ENCODE data around the gene YIPF5.

YIPF5 gene

DNA sequence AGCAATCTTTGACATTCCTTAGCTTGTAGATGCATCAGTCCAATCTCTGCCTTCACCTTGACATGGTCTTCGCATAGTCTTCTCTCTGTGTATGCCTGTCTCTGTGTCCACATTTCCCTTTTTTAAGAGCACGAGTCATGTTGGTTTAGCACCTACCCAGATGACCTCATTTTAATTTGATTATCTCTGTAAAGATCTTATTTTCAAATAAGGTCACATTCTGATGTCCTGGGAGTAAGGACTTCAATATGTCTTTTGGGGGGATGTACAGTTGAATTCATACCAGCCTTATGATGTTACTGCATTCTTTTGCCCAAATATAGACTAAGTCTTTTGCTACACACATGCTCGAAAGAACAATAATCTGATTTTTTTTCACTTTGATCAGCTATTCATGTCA, 7.1 kb upstream of the YIPF5 start:
- no peak for FAIRE-seq

DNA sequence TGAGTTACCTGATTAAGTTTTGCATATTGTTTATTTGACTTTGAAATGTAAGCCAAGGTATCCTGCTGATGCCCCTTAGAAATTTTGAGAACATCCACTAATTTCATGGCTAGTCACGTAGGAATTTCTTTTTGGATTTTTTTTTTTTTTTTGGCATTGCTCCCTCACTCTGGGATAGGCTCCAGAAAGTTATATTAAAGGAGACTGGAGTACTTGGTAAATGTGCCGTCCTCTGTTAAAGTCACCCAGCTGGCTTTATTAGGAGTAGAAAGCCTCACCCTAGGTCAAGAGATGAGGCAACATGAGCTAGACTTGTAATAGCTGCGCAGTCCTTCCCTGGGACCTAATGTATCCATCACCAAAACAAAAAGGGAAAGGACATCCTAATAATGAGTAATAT, 3.3 kb upstream of the YIPF5 start:
- no peak for FAIRE-seq

DNA sequence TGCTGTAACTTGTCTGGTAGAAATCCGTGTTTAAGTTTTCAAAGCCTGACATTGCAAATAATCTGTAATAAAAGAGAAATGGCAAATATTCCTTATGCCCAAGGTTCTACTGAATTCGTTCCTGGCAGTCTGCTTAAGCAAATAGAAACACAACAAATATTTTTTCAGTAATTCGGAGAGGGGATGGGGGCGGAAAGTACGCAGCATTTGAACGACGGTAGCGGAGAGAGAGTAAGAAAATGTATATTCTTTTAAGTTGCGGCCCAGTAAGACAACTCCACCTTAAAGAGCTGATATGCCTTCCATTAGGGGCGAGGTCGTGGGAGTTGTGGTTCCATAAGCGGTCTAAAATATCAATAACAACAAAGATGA, 569 bp downstream of the YIPF5 start:
- no peak for FAIRE-seq

- no peak for FAIRE-seq
Observed at GRCh38 chr5:144167998-144168397, 2.5 kb downstream of the YIPF5 start.

DNA sequence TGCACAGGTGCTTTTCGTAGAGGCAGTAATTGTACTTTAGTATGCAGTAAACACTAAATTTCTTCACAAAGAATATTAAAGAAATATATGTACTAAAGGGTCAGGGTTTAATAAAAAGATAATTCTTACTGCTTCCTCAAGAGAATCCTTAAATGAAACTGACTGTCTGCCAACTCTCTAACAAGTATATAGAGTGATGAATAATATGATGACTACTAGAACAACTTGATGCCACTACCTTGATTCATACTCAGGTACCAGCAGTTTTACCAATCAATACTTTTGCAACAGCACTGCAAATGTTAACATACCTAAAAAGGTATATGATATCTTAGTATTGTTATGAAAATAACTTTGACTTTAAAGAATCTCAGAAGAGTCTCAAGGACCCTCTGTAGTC, 3.8 kb downstream of the YIPF5 start:
- no peak for FAIRE-seq

DNA sequence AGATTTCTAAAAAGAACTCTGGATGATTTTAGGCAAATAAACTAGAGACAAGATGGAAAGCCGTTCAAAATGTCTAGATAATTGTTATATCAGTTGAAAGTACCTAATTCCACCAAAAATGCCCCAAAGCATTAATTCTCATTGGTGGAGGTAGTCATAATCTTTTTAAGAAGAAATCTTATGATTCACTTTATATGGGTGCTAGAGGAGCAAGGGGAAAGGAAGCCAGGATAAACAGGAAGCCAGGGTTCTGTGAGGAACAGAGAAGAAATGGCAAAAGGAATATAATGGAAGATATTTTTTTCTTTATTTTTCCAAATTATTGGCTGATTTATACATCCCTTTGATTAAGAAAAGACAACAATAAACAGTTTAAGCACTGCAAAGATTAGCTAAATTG, 7.8 kb downstream of the YIPF5 start:
- no peak for FAIRE-seq

- no peak for FAIRE-seq
Observed at GRCh38 chr5:144156767-144157171, 13.7 kb downstream of the YIPF5 start.

DNA sequence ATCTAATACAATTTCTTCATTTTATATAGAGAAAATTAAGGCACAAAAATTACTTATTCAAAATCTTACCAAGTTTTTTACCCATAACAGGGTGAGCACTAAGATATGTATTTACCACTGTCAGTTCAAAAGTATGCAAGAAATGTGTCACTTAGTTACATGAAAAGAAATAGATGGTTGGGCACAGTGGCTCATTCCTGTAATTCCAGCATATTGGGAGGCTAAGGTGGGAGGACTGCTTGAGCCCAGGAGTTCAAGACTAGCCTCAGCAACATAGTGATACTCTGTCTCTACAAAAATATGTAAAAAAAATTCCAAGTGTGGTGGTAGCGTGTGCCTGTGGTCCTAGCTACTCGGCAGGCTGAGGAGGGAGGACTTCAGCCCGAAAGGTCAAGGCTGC, 19.4 kb downstream of the YIPF5 start:
- no peak for FAIRE-seq

- FAIRE-seq: no peak
Observed at GRCh38 chr5:144144956-144145751, 25.3 kb downstream of the YIPF5 start.

- FAIRE-seq: no peak
Observed at GRCh38 chr5:144143625-144144024, 26.8 kb downstream of the YIPF5 start.

DNA sequence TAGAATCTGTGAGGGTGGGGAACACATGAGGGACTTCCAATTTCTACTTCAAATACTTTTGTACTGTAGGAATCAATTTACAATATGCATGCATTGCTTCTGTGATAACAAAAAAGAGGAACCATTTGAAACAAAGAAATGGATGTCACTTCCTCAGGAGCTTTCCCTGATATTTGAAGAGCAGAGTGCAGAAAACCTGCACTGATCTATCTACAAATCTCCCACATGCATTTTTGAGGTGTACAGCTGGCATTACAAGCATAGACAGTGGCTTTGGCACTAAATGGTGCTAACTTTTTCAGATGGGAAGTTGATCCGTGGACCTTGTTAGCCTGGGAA, 27.7 kb downstream of the YIPF5 start:
- FAIRE-seq: no peak

DNA sequence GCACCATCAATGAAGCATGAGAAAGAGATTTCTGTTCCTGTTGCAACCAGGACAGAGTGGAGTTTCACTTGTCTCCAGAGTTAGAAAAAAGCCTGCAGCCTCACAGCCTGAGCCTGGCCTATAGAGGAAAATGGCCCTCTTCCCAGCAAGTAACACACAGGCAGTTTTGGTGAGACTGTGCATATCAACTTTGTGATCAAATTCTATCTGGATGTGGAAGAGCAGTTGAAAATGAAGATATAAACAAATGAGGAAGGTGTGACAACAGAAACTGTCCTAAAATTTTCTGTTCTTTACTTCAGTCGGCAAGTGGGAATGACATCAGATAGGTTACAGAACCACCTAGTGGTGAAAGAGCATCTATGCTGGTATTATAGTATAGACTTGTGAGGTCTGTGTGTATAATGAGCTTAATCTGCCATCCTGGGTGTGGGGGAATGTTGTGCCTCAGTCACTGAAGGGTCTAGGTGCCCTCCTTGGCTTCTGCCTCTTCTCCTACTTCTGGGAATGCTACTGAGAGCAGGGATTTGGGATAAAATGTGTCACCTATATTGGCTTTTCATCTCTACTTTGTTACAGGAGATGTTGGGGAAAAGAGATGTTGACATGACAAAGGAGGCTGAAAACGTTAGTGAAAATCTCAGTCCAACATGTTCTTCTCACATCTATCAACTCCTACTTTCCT, 28.2 kb downstream of the YIPF5 start:
- peak; percentile 69 for FAIRE-seq

- FAIRE-seq: no peak
Observed at GRCh38 chr5:144141585-144141984, 28.9 kb downstream of the YIPF5 start.

- FAIRE-seq: no peak
Observed at GRCh38 chr5:144139586-144139985, 30.9 kb downstream of the YIPF5 start.

DNA sequence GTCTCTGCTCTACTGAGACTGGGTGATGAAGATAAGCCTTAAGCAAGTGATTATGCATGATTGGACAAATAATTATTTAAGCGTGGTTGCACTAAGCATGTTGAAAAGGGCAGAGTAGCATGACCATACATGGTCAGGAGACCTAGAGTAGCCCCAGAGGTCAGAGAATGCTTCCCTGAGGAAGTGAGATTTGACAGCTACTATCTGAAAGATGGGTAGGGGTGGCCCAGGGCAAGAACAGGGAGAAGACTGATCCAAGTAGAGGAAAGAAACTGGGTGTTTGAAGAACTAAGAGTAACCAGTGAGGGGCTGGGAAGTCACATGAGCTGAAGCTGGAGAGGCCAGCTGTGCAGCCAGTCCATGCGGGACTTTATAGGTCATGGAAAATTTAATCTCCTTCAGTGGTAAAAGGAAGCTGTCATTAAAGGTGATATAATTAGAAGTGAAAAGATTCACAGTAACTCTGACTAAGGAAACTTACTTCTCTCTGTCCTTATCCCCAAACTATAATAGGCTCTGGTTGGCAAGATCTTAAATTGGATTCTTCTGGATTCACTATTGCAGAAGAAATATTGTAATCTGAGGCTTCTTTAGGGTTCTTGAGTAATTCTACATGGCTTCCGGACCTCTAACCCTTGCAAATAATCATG, 35.2 kb downstream of the YIPF5 start:
- FAIRE-seq: no peak

GRCh38 chr5:144134194-144134826, 36.1 kb downstream of the YIPF5 start:
- peak; percentile 41 for FAIRE-seq

GRCh38 chr5:144133050-144133633, 37.3 kb downstream of the YIPF5 start:
- FAIRE-seq: peak; percentile 36

DNA sequence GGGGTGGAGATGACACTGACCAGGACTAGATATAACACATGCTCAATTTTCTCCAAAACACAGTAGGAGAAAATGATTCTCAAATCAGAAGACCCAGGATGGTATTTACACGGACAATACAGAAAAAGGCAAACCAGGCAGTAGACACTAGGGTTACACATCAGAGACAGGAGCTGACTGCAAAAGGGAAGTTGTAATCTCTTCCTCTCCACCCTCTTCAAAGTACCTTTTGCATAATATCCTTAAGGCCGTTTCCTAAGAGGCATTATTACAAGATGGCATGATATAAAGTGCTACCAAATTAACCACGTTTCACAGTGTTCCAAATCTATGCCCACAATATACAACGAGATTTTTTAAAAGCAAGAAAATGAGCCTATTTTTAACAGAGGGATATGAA, 39.2 kb downstream of the YIPF5 start:
- no peak for FAIRE-seq

DNA sequence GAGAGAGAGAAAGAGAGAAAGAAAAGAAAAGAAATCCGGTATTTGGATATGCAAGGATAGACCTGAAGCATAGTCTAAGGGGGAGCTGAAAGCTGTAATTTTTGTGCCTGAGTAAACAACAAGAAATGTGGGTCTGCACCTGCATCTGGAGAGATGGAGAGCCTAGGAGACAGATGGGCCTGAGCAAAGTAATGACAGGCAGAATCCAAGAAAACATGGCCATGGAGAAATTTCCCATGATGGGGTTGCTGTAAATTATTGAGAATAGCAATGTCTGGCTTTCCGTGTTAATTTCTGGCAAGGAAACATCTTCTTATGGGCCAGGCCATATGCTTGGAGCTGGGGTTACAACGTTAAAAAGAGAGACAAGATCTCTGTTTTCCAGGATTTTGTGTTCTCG, 40.2 kb downstream of the YIPF5 start:
- no peak for FAIRE-seq

DNA sequence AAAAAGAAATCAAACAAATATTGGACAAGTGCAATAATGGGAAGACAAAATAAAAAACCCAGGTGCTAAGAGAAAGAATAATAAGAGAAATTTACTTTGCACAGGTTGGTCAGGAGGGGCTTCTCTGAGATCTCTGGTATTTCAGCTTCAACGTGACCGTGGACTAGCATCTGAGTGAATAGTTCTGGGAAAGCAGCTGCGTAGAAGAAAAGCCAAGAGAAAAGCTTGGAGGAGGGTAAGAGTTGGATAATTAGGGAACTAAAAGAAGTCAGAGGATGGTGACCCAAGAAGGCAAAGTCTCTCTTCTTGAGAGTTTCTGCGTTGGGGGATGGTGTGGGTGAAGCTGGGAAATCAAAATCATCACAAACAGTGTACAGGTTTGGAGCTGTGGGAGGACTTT, 41.6 kb downstream of the YIPF5 start:
- FAIRE-seq: no peak

- no peak for FAIRE-seq
Observed at GRCh38 chr5:144126707-144127106, 43.8 kb downstream of the YIPF5 start.

GRCh38 chr5:144125163-144125726, 45.2 kb downstream of the YIPF5 start:
- FAIRE-seq: no peak

DNA sequence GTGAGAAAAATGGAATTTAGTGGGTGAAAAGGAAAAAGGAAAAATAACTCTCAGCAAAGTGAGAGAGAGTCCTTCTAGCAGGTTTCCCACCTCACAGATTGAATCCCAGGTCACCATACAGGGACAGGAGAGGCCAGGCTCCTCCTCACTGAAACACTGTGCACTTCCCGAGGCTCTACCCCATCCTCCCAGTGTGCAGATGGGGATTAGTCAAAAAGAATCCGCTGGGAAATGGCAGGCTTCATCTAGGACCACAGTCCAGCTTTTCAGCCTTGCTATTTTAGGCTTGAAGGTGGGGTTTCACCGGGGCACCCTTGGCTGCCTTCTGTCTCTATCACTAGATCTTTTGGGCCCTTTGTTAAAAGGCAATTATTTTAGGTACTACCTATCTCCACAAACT, 47.8 kb downstream of the YIPF5 start:
- FAIRE-seq: no peak

Measured in islet of Langerhans (tissue), 1 donor.